HG02798 (cell line): ENCODE results near the gene PEBP1.
A peak's percentile ranks its signal among the peaks of the same experiment; 100 is the strongest.

Source experiments
- ATAC-seq: cut with Tn5 transposase; IDR thresholded peaks from one replicate; pipeline ENCODE4 v1.9.1; 2021; ENCODE audit warnings: mild to moderate bottlenecking; ENCODE audit not compliant: unreplicated experiment, poor library complexity

Gene PEBP1

GRCh38 chr12:118135788-118136558, at the start of gene PEBP1:
PEBP1 (plus strand) TSS chr12:118136124; CDS start chr12:118136210, 86 bp downstream.
- peak; percentile 98 for ATAC-seq

GRCh38 chr12:118089782-118090181, 46.1 kb upstream of the PEBP1 start:
- no peak for ATAC-seq

GRCh38 chr12:118094039-118094438, 41.9 kb upstream of the PEBP1 start:
- no peak for ATAC-seq

GRCh38 chr12:118098401-118098800, 37.5 kb upstream of the PEBP1 start:
- ATAC-seq: no peak

- no peak for ATAC-seq
These were observed 36.8 kb upstream of the PEBP1 start for GRCh38 chr12:118098911-118099671.

GRCh38 chr12:118101051-118101450, 34.9 kb upstream of the PEBP1 start:
- no peak for ATAC-seq

GRCh38 chr12:118102070-118102469, 33.9 kb upstream of the PEBP1 start:
- ATAC-seq: no peak

GRCh38 chr12:118102609-118103008, 33.3 kb upstream of the PEBP1 start:
- ATAC-seq: no peak

GRCh38 chr12:118103201-118103600, 32.7 kb upstream of the PEBP1 start:
- ATAC-seq: no peak

- ATAC-seq: peak; percentile 46
These were observed 32.1 kb upstream of the PEBP1 start, which contains the start of gene VSIG10 for GRCh38 chr12:118103601-118104382. VSIG10 (minus strand) TSS chr12:118104011; CDS start chr12:118103671, 340 bp downstream.

GRCh38 chr12:118107011-118107410, 28.9 kb upstream of the PEBP1 start:
- no peak for ATAC-seq

- no peak for ATAC-seq
These were observed 28.2 kb upstream of the PEBP1 start for GRCh38 chr12:118107694-118108093.

GRCh38 chr12:118109088-118109487, 26.8 kb upstream of the PEBP1 start:
- no peak for ATAC-seq

GRCh38 chr12:118119449-118119879, 16.5 kb upstream of the PEBP1 start:
- no peak for ATAC-seq

- peak; percentile 66 for ATAC-seq
These were observed 15.2 kb upstream of the PEBP1 start for GRCh38 chr12:118120579-118121363.

GRCh38 chr12:118122264-118122663, 13.7 kb upstream of the PEBP1 start:
- ATAC-seq: no peak

- no peak for ATAC-seq
These were observed 11.5 kb upstream of the PEBP1 start for GRCh38 chr12:118124333-118124874.

GRCh38 chr12:118125743-118126118, 10.2 kb upstream of the PEBP1 start:
- ATAC-seq: no peak

GRCh38 chr12:118126119-118126757, 9.7 kb upstream of the PEBP1 start:
- ATAC-seq: no peak
